ENCODE results near the gene ARHGAP12.

Gene ARHGAP12

GRCh38 chr10:31875608-31876007, 53.0 kb downstream of the ARHGAP12 start:
- Histone ChIP-seq H3K4me1 (ENCODE audit: insufficient read depth, low read length, poor library complexity, severe bottlenecking) (peaks cover 62% of the 10 kb centered on the region), H3K9me2 (replicated peaks; ENCODE audit: low read depth, low read length) (no peaks in the 10 kb centered on the region), H3K36me3 (ENCODE audit: insufficient read depth, low read length) (no peaks in the 10 kb centered on the region), H3K9ac (ENCODE audit: low read depth, low read length, poor library complexity, severe bottlenecking) (peak overlapping the region; percentile 53), H3F3A (ENCODE audit: low read depth) (peaks cover 5% of the 10 kb centered on the region; the same call in 1 of the 2 replicates), H3K4me2 (ENCODE audit: low read depth, low read length, poor library complexity, severe bottlenecking) (peak overlapping the region; percentile 66), H2AFZ (ENCODE audit: low read length) (no peak overlapping the region), H3K79me2 (ENCODE audit: insufficient read depth, low read length) (peaks cover 36% of the 10 kb centered on the region), H4K20me1 (ENCODE audit: insufficient read depth, low read length, poor library complexity, severe bottlenecking) (no peaks in the 10 kb centered on the region), H3K4me3 (ENCODE audit: low read length, poor library complexity, severe bottlenecking) (peak overlapping the region; percentile 47), H3K9me3 (ENCODE audit: insufficient read depth, low read depth, low read length) (no peaks in the 10 kb centered on the region), H3K27me3 (ENCODE audit: insufficient read depth, low read length, poor library complexity, severe bottlenecking) (no peaks in the 10 kb centered on the region)
- TF ChIP-seq EZH2phosphoT487 (IDR thresholded peaks at IDR 0.05; ENCODE audit: borderline replicate concordance), result no peak
- TF ChIP-seq, protein P1, sequence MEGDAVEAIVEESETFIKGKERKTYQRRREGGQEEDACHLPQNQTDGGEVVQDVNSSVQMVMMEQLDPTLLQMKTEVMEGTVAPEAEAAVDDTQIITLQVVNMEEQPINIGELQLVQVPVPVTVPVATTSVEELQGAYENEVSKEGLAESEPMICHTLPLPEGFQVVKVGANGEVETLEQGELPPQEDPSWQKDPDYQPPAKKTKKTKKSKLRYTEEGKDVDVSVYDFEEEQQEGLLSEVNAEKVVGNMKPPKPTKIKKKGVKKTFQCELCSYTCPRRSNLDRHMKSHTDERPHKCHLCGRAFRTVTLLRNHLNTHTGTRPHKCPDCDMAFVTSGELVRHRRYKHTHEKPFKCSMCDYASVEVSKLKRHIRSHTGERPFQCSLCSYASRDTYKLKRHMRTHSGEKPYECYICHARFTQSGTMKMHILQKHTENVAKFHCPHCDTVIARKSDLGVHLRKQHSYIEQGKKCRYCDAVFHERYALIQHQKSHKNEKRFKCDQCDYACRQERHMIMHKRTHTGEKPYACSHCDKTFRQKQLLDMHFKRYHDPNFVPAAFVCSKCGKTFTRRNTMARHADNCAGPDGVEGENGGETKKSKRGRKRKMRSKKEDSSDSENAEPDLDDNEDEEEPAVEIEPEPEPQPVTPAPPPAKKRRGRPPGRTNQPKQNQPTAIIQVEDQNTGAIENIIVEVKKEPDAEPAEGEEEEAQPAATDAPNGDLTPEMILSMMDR (conservative IDR thresholded peaks at IDR 0.05; ENCODE audit: low read length), result no peak

DNA sequence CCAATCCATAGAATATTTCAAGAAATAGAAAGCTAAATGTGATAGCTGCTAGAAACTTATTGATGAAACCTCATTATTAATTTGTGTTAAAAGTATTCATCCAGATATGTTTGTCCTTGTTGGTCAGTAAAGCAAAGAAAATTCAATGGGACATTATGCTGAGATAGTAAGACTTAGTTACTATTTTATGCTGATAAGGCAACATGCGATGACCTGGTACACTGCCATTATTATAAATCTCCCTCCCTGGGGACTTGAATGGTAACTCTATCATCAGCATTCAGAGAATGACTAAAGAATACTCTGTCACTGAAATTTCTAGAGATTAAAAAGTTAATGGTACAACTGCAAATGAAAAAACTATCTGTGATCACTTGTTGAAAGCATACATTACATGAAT, 54.9 kb downstream of the ARHGAP12 start:
- peaks cover 5% of the 10 kb centered on the region; the same call in 1 of the 2 replicates for H3F3A ChIP-seq (ENCODE audit: low read depth)

DNA sequence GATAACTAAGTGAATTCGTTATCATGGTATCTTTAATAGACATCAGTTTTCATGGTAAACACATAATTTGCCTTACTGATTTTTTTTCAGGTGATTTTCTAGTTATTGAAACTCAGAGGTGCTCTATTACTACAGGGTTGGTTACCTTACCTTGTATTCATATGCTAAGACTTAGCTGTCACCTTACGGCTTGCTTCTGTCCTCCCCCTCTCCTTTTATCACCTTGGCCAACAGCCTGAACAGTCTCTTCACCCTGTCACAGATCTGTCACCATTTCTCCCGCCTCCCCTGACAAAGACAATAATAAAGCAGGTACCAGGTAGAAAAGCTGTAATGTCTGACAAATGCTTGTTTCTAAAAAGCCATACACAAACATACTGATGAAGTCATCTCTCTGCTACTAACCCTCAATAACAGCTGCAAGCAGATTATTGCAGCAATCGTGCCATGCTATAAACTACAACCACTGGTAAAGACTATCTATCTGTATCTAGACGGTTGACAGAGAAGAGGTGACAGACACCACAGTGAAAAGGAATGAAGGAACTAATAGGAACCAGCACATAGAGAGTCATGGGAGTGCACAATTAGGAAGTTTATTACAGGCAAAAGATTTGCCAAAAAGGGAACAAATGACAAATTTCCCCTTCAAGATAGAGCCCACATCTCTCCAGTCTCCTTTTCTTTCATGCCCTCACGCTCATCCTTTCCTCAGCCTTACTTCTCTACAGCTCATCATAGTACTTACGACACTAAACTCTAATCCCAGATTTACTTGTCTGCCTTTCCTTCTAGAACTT, 57.2 kb downstream of the ARHGAP12 start:
- H3K79me2 ChIP-seq (ENCODE audit: insufficient read depth, low read length), result peaks cover 35% of the 10 kb centered on the region

More for the DNA sequence above, 54.9 kb downstream of the ARHGAP12 start:
- H3K4me3 ChIP-seq (ENCODE audit: low read length, poor library complexity, severe bottlenecking), result no peak overlapping the region
- H3K79me2 ChIP-seq (ENCODE audit: insufficient read depth, low read length), result peaks cover 36% of the 10 kb centered on the region
- H3K36me3 ChIP-seq (ENCODE audit: insufficient read depth, low read length), result no peaks in the 10 kb centered on the region
- no peak overlapping the region for H2AFZ ChIP-seq (ENCODE audit: low read length)
- TF ChIP-seq EZH2phosphoT487 (IDR thresholded peaks at IDR 0.05; ENCODE audit: borderline replicate concordance), result no peak
- TF ChIP-seq, protein P1 (conservative IDR thresholded peaks at IDR 0.05; ENCODE audit: low read length), result no peak
- H3K4me2 ChIP-seq (ENCODE audit: low read depth, low read length, poor library complexity, severe bottlenecking), result no peak overlapping the region
- peaks cover 60% of the 10 kb centered on the region for H3K4me1 ChIP-seq (ENCODE audit: insufficient read depth, low read length, poor library complexity, severe bottlenecking)
- H3K9me2 ChIP-seq (replicated peaks; ENCODE audit: low read depth, low read length), result no peaks in the 10 kb centered on the region
- H3K9me3 ChIP-seq (ENCODE audit: insufficient read depth, low read depth, low read length), result no peaks in the 10 kb centered on the region
- H3K9ac ChIP-seq (ENCODE audit: low read depth, low read length, poor library complexity, severe bottlenecking), result no peak overlapping the region
- H4K20me1 ChIP-seq (ENCODE audit: insufficient read depth, low read length, poor library complexity, severe bottlenecking), result no peaks in the 10 kb centered on the region
- no peaks in the 10 kb centered on the region for H3K27me3 ChIP-seq (ENCODE audit: insufficient read depth, low read length, poor library complexity, severe bottlenecking)

More for the DNA sequence above, 57.2 kb downstream of the ARHGAP12 start:
- Histone ChIP-seq H3K9ac (ENCODE audit: low read depth, low read length, poor library complexity, severe bottlenecking) (no peak overlapping the region), H3K9me3 (ENCODE audit: insufficient read depth, low read depth, low read length) (no peaks in the 10 kb centered on the region), H2AFZ (ENCODE audit: low read length) (no peak overlapping the region), H3K4me1 (ENCODE audit: insufficient read depth, low read length, poor library complexity, severe bottlenecking) (peaks cover 40% of the 10 kb centered on the region), H3K4me3 (ENCODE audit: low read length, poor library complexity, severe bottlenecking) (no peak overlapping the region), H3K27me3 (ENCODE audit: insufficient read depth, low read length, poor library complexity, severe bottlenecking) (no peaks in the 10 kb centered on the region), H3F3A (ENCODE audit: low read depth) (peaks cover 5% of the 10 kb centered on the region; the same call in 1 of the 2 replicates), H3K36me3 (ENCODE audit: insufficient read depth, low read length) (no peaks in the 10 kb centered on the region), H3K9me2 (replicated peaks; ENCODE audit: low read depth, low read length) (no peaks in the 10 kb centered on the region), H3K4me2 (ENCODE audit: low read depth, low read length, poor library complexity, severe bottlenecking) (no peak overlapping the region), H4K20me1 (ENCODE audit: insufficient read depth, low read length, poor library complexity, severe bottlenecking) (no peaks in the 10 kb centered on the region)
- TF ChIP-seq, protein P1 (conservative IDR thresholded peaks at IDR 0.05; ENCODE audit: low read length), result no peak
- TF ChIP-seq EZH2phosphoT487 (IDR thresholded peaks at IDR 0.05; ENCODE audit: borderline replicate concordance), result no peak

Data from Loucy (cell line).